Sigmoid colon (tissue), 7 donors: ENCODE results near the gene LMO7. TPM values are rescaled to one million over a fixed set of nuclear protein-coding genes. Genes with fewer than 3 reads are reported as not detected.
A peak's percentile ranks its signal among the peaks of the same experiment; 100 is the strongest.

Experiments used
- DNase-seq: peaks from one replicate; pipeline ENCODE4 v3.0.0-alpha.2; 2019
- H3K27ac ChIP-seq, 4 donors: fragments of 200-600 bp; sonication (generic); one replicate each; pipeline ENCODE4 v1.5.1; 2016 to 2019; ENCODE audit warnings: mild to moderate bottlenecking in 1 of 4
- H3K27me3 ChIP-seq, 3 donors: fragments of 200-600 bp; sonication (generic); one replicate each; pipeline ENCODE4 v1.5.1; 2019; ENCODE audit warnings: mild to moderate bottlenecking in 1 of 3
- H3K36me3 ChIP-seq, 4 donors: fragments of 200-600 bp; sonication (generic); one replicate each; pipeline ENCODE4 v1.5.1; 2016 to 2019
- H3K4me1 ChIP-seq, 4 donors: fragments of 200-600 bp; sonication (generic); one replicate each; pipeline ENCODE4 v1.5.1; 2017 to 2019
- H3K4me3 ChIP-seq, 4 donors: fragments of 200-600 bp; sonication (generic); one replicate each; pipeline ENCODE4 v1.5.1; 2017 to 2019; ENCODE audit warnings: mild to moderate bottlenecking in 2 of 4, moderate library complexity in 1 of 4
- H3K9me3 ChIP-seq, 4 donors: fragments of 200-600 bp in 3 of 4; sonication (generic) in 3 of 4; one replicate each; pipeline versions ENCODE4 v1.5.1 to v1.6.1; 2013 to 2019
- EP300 ChIP-seq, 4 donors: sonication (generic); formaldehyde crosslinking; IDR thresholded peaks; one replicate each; pipeline ENCODE4 v1.6.1; 2017; ENCODE audit warnings: antibody characterized with exemption in 4 of 4
- POLR2A ChIP-seq, 2 donors: fragments of 450-650 bp; IDR thresholded peaks; one replicate each; pipeline ENCODE4 v1.6.1; 2016; ENCODE audit warnings: antibody characterized with exemption in 2 of 2, mild to moderate bottlenecking in 2 of 2, moderate library complexity in 2 of 2
- POLR2AphosphoS5 ChIP-seq, 4 donors: sonication (generic); formaldehyde crosslinking; IDR thresholded peaks; one replicate each; pipeline ENCODE4 v1.6.1; 2017; ENCODE audit warnings: antibody characterized with exemption in 4 of 4
- WGBS, 2 donors: extraction: QIAGEN DNeasy Blood & Tissue Kit; methylation state at CpG; one replicate each; pipeline ENCODE4 v1.1.7; 2013; 5-methylcytosine and 5-hydroxymethylcytosine counted together
- intact Hi-C: fragments of 100-400 bp; cut with DNase I; formaldehyde crosslinking; loops from one replicate; pipeline ENCODE4 v1.15.1; 2023
- polyA plus RNA-seq, 3 donors: library from polyadenylated mRNA; stranded (reverse); fragments of 200-250 nt; gene quantifications; one replicate each; pipeline ENCODE4 v1.2.3, GENCODE V29; 2013
- total RNA-seq, 4 donors: library from RNA; depleted of rRNA; stranded (reverse); fragments of >200 nt; gene quantifications; one replicate each; pipeline ENCODE4 v1.1.0, GENCODE V29; 2016
- TF ChIP-seq, protein P1 (sequence below), 4 experiments: fragments of 450-650 bp in 3 of 4; fragments of 200-600 bp in 1 of 4; IDR thresholded peaks; one replicate each; pipeline ENCODE4 v1.5.1; 2016 to 2019; ENCODE audit warnings: antibody characterized with exemption in 4 of 4, mild to moderate bottlenecking in 3 of 4, moderate library complexity in 2 of 4
- donor health status: healthy with polysubstance abuse.
- donor health status: Bipolar disorder and iron deficiency.
- donor health status: healthy.

LMO7 gene
- total and polyA plus RNA-seq, 7 donors: 5.0 to 66.4 (median 19.4) TPM

DNA sequence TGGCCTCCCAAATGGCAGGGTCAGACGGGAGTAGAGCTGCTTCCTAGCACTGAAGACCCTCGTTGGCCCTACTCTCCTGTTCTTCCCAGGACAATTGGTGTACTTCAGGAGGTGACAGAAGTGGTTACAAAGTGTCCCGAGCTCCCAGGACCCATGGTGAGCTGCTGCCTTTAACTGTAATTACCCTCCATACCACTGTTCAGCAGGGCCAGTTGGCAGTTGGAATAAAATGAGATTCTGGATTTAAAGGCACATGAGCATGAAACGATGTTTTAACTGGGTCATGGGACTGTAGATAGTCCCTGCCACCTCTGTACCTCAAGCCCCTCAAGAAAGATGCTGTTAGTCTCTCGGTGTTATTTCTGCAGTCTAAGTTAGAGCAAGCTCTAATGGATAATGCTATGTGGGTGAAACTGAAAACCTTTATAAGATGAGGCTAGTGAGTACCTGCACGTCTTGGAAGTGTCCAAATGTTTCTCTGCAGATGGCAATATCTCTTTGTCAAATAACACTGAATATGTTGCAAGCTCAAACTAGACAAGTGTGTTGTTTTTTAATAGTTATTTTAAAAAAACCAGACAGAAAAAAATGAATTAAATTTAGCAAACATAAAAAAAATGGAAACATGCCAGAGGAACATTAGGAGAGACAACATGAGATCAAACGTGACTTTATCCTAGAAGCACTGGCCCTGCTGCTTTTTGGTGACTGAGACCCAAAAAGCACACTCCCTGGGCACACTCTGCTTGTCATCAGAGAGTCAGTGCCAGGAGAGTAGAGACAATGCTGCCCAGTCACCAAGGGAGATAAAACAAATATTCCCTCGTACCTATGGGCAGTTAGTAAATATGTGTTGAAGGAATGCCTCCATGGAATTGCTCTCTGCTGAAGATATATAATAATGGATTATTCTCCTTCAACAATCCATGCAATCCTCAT, 266.3 kb downstream of the LMO7 start:
- Histone ChIP-seq H3K36me3 (no peaks in the 10 kb centered on the region), H3K9me3 (no peaks in the 10 kb centered on the region), H3K27me3 (no peaks in the 10 kb centered on the region), H3K4me1 (peaks cover 0 to 2% (median 0%) of the 10 kb centered on the region in 4 donors), H3K4me3 (no peak overlapping the region), H3K27ac (peak overlapping the region in 1 of 4 donors; percentile 70)
- 56 to 79% methylated on average over 8 of the region's 8 CpGs for WGBS, 2 donors
- intact Hi-C loops: no loop called here
- TF ChIP-seq, protein P1, sequence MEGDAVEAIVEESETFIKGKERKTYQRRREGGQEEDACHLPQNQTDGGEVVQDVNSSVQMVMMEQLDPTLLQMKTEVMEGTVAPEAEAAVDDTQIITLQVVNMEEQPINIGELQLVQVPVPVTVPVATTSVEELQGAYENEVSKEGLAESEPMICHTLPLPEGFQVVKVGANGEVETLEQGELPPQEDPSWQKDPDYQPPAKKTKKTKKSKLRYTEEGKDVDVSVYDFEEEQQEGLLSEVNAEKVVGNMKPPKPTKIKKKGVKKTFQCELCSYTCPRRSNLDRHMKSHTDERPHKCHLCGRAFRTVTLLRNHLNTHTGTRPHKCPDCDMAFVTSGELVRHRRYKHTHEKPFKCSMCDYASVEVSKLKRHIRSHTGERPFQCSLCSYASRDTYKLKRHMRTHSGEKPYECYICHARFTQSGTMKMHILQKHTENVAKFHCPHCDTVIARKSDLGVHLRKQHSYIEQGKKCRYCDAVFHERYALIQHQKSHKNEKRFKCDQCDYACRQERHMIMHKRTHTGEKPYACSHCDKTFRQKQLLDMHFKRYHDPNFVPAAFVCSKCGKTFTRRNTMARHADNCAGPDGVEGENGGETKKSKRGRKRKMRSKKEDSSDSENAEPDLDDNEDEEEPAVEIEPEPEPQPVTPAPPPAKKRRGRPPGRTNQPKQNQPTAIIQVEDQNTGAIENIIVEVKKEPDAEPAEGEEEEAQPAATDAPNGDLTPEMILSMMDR (IDR thresholded peaks at IDR 0.05): no peak
- TF ChIP-seq EP300 (IDR thresholded peaks at IDR 0.05) (no peak), POLR2A (IDR thresholded peaks at IDR 0.05) (no peak), POLR2AphosphoS5 (IDR thresholded peaks at IDR 0.05) (no peak)
- no peak for DNase-seq

DNA sequence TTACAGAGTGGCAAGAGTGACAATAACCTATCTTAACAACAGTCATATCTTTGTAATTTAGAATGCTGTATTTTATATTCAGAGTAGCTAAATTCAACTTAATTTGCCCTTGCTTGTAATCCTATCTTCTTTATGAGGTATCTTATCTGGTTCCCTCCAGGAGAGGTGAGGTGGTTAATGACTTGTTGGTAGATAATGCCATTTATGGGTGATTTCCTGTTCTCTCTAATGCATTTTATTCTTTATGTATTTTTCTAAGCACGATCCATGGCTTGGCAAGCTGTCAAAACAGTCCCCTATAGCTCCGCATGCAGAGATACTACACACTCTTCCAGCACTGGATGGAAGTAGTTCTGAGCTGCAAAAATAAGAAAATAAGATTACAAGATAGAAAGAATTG, 267.9 kb downstream of the LMO7 start:
- no peak overlapping the region for H3K27ac ChIP-seq

DNA sequence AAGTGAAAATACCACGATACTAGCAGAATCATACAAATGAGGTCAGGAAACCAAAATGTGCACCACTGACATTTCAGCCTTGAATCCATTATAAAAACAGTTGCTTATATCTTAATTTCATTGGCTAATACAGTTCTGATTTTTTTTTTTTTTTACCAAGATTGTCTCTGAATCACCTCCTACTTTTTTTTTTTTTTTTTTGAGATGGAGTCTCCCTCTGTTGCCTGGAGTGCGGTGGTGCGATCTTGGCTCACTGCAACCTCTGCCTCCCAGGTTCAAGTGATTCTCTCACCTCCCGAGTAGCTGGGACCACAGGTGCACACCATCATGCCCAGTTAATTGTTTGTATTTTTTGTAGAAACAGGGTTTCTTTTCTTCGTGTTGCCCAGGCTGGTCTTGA, 270.2 kb downstream of the LMO7 start:
- H3K27me3 ChIP-seq: no peaks in the 10 kb centered on the region
- H3K4me3 ChIP-seq: no peak overlapping the region
- peak overlapping the region in 1 of 4 donors; percentile 60 for H3K27ac ChIP-seq
- no peaks in the 10 kb centered on the region for H3K36me3 ChIP-seq
- no peak for DNase-seq
- WGBS, 2 donors: 81 to 93% methylated on average over 5 of the region's 5 CpGs
- TF ChIP-seq POLR2A (IDR thresholded peaks at IDR 0.05) (no peak), POLR2AphosphoS5 (IDR thresholded peaks at IDR 0.05) (no peak), EP300 (IDR thresholded peaks at IDR 0.05) (no peak)
- TF ChIP-seq, protein P1 (IDR thresholded peaks at IDR 0.05): no peak
- H3K4me1 ChIP-seq: peaks cover 0 to 11% (median 0%) of the 10 kb centered on the region in 4 donors
- intact Hi-C loops: no loop called here
- H3K9me3 ChIP-seq: no peaks in the 10 kb centered on the region

More for the DNA sequence above, 267.9 kb downstream of the LMO7 start:
- no peaks in the 10 kb centered on the region for H3K27me3 ChIP-seq
- 26 to 66% methylated on average over 2 of the region's 2 CpGs for WGBS, 2 donors
- TF ChIP-seq, protein P1 (IDR thresholded peaks at IDR 0.05): no peak
- no peak for TF ChIP-seq EP300 (IDR thresholded peaks at IDR 0.05)
- no peak for TF ChIP-seq POLR2A (IDR thresholded peaks at IDR 0.05)
- TF ChIP-seq POLR2AphosphoS5 (IDR thresholded peaks at IDR 0.05): no peak
- no peaks in the 10 kb centered on the region for H3K36me3 ChIP-seq
- H3K9me3 ChIP-seq: no peaks in the 10 kb centered on the region
- intact Hi-C loops: no loop called here
- peaks cover 0 to 11% (median 0%) of the 10 kb centered on the region in 4 donors for H3K4me1 ChIP-seq
- DNase-seq: no peak
- no peak overlapping the region for H3K4me3 ChIP-seq

DNA sequence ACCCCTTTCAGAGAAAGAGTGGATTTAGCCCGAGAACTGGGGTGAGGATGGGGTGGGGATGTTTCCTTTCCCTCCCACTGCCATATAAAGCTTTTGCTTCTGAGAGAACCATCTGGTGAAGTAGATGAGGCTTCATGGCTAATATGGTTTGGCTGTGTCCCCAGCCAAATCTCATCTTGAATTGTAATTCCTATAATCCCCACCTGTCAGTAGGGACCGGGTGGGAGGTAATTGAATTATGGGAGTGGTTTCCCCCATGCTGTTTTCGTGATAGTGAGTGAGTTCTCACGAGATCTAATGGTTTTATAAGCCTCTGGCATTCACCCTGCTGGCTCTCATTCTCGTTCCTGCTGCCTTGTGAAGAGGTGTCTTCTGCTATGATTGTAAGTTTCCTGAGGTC, 270.9 kb downstream of the LMO7 start:
- Histone ChIP-seq H3K27me3 (no peaks in the 10 kb centered on the region), H3K4me3 (no peak overlapping the region), H3K27ac (peak overlapping the region in 1 of 4 donors; percentile 60), H3K36me3 (no peaks in the 10 kb centered on the region), H3K9me3 (no peaks in the 10 kb centered on the region), H3K4me1 (peaks cover 0 to 11% (median 0%) of the 10 kb centered on the region in 4 donors)
- no peak for TF ChIP-seq EP300 (IDR thresholded peaks at IDR 0.05)
- DNase-seq: no peak
- 27 to 70% methylated on average over 5 of the region's 5 CpGs for WGBS, 2 donors
- intact Hi-C loops: no loop called here

DNA sequence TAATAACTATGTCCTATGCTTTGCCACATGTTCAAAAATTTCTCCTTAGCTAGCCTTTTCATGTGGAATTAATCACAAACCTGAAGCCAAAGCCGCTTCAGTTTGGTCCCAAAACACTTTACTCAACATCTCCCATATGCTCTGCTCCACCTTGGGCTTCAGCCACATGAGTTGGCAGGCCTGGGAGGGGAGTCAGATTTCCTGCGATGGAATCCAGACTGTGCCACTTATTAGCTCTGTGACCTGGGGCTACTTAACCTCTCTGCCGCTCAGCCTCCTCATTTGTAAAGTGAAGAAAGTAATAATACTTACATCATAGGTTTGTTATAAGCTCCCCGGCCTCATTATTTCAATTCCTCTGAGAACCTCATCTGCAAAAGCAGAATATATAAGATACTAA, 272.0 kb downstream of the LMO7 start:
- Histone ChIP-seq H3K27ac (peak overlapping the region in 1 of 4 donors; percentile 60), H3K4me3 (no peak overlapping the region), H3K4me1 (peaks cover 0 to 11% (median 0%) of the 10 kb centered on the region in 4 donors), H3K27me3 (no peaks in the 10 kb centered on the region), H3K9me3 (no peaks in the 10 kb centered on the region), H3K36me3 (no peaks in the 10 kb centered on the region)
- 79 to 83% methylated on average over 4 of the region's 4 CpGs for WGBS, 2 donors
- no peak for DNase-seq
- intact Hi-C loops: no loop called here
- TF ChIP-seq POLR2A (IDR thresholded peaks at IDR 0.05) (no peak), POLR2AphosphoS5 (IDR thresholded peaks at IDR 0.05) (no peak), EP300 (IDR thresholded peaks at IDR 0.05) (no peak)
- TF ChIP-seq, protein P1 (IDR thresholded peaks at IDR 0.05): no peak
